Stimulated activated CD8-positive, alpha-beta memory T cell treated with anti-CD3 and anti-CD28 coated beads, Interleukin-7, amount 100 ng/mL, for 1 hour (primary cell): Measurements from ENCODE around the gene GUCA1A.

Experiments
- DNase-seq, 2 donors: peaks; one replicate each; pipeline ENCODE4 v3.0.0-alpha.2; 2020; ENCODE audit warnings: low read depth in 2 of 2

Gene GUCA1A

GRCh38 chr6:42173101-42173500 is at the start of gene GUCA1A:
TSS of gene GUCA1A (plus strand) at chr6:42173364. CDS start at chr6:42173614, 250 bp downstream.
- no peak for DNase-seq

GRCh38 chr6:42123379-42124103 is 49.6 kb upstream of the GUCA1A start:
- no peak for DNase-seq

- DNase-seq: no peak
Measured at GRCh38 chr6:42124223-42124836, 48.8 kb upstream of the GUCA1A start.

- no peak for DNase-seq
Measured at GRCh38 chr6:42125231-42125630, 47.9 kb upstream of the GUCA1A start.

- no peak for DNase-seq
Measured at GRCh38 chr6:42125663-42126062, 47.5 kb upstream of the GUCA1A start.

GRCh38 chr6:42128460-42129359 is 44.5 kb upstream of the GUCA1A start:
- no peak for DNase-seq

GRCh38 chr6:42129360-42129676 is 43.8 kb upstream of the GUCA1A start:
- DNase-seq: no peak

GRCh38 chr6:42131531-42131930 is 41.6 kb upstream of the GUCA1A start:
- no peak for DNase-seq

- DNase-seq: no peak
Measured at GRCh38 chr6:42133926-42134325, 39.2 kb upstream of the GUCA1A start.

- no peak for DNase-seq
Measured at GRCh38 chr6:42135161-42135560, 38.0 kb upstream of the GUCA1A start.

GRCh38 chr6:42135722-42136121 is 37.4 kb upstream of the GUCA1A start:
- no peak for DNase-seq

- no peak for DNase-seq
Measured at GRCh38 chr6:42136508-42137193, 36.5 kb upstream of the GUCA1A start.

- DNase-seq: no peak
Measured at GRCh38 chr6:42137194-42137753, 35.9 kb upstream of the GUCA1A start.

- DNase-seq: no peak
Measured at GRCh38 chr6:42138190-42138589, 35.0 kb upstream of the GUCA1A start.

GRCh38 chr6:42138630-42139619 is 34.2 kb upstream of the GUCA1A start:
- DNase-seq: no peak

GRCh38 chr6:42140032-42140431 is 33.1 kb upstream of the GUCA1A start:
- DNase-seq: no peak

- no peak for DNase-seq
Measured at GRCh38 chr6:42140756-42141602, 32.2 kb upstream of the GUCA1A start.

GRCh38 chr6:42141603-42142117 is 31.5 kb upstream of the GUCA1A start:
- no peak for DNase-seq

GRCh38 chr6:42142118-42142835 is 30.9 kb upstream of the GUCA1A start, which contains the start of gene C6orf132:
TSS of gene C6orf132 (minus strand) at chr6:42142620. CDS start at chr6:42142444, 176 bp downstream.
- no peak for DNase-seq
